ENCODE data around the gene MPRIP.

MPRIP gene

DNA sequence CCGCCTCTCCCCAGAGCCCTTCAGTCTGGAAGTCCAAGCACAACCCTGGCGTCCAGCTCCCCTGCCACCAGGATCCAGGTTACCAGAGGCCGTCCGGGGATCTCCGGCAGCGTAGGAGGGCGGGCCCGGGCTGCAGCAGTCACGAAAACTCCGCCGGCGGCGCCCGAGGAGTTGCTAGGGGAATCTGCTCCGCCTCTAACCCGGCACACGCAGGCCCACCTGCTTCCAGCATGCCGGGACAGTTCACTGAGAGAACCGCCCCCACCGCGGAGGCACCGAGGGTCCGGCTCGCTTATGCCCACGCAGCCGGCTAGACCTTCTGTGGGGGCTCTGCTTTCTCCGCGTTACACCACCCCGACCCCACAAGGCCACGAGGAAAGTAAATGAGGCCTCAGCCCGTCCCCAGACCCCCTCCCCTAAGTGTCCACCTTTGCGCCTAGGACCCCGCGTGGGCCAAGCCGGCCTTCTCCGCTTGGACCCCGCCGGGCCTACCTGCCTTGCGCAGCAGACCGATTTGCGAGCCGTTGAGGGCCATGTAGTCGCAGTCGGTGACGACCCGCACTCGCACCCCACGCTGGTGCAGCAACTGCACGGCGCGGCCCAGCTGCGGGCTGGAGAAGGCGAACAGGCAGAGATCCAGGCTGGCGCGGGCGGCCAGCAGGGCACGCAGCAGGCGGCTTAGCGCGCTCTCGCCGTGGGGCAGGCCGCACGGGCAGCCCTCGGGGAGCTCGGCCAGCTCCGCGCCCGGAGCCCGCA, 163.3 kb downstream of the MPRIP start:
- Histone ChIP-seq H3K4me2 (ENCODE audit: insufficient read depth, low read length) (peak overlapping the region; percentile 91), H4K20me1 (ENCODE audit: insufficient read depth, low read length) (peaks cover 26% of the 10 kb centered on the region; the same call in 1 of the 2 replicates), H3K27me3 (ENCODE audit: insufficient read depth, low read length, poor library complexity) (no peaks in the 10 kb centered on the region), H3K36me3 (ENCODE audit: insufficient read depth, low read length) (peaks cover 9% of the 10 kb centered on the region), H3K4me3 (ENCODE audit: low read depth in 1 of 2, low read length in 2 of 2) (peak overlapping the region; percentile 37 to 62; a peak in 3 of 4 replicates), H3K4me1 (ENCODE audit: insufficient read depth, low read length) (peaks cover 32% of the 10 kb centered on the region), H3K27ac (ENCODE audit: low read length) (peak overlapping the region; percentile 59), H2AFZ (ENCODE audit: low read depth, low read length) (peak overlapping the region; percentile 68), H3K79me2 (ENCODE audit: insufficient read depth, low read length) (peaks cover 8% of the 10 kb centered on the region; the same call in 1 of the 2 replicates), H3K9me3 (ENCODE audit: insufficient read depth, low read length, severe bottlenecking) (no peaks in the 10 kb centered on the region), H3K9ac (ENCODE audit: low read depth, low read length) (peak overlapping the region; percentile 70)
- TF ChIP-seq CTCF (IDR thresholded peaks at IDR 0.05; ENCODE audit: borderline replicate concordance, extremely low read depth, low read length, poor library complexity, severe bottlenecking) (no peak), EZH2 (IDR thresholded peaks at IDR 0.05; ENCODE audit: borderline replicate concordance, low read depth, low read length, severe bottlenecking) (no peak)
- ATAC-seq (ENCODE audit: insufficient read depth, low read depth) (peak; percentile 70), DNase-seq (peak; percentile 62)

DNA sequence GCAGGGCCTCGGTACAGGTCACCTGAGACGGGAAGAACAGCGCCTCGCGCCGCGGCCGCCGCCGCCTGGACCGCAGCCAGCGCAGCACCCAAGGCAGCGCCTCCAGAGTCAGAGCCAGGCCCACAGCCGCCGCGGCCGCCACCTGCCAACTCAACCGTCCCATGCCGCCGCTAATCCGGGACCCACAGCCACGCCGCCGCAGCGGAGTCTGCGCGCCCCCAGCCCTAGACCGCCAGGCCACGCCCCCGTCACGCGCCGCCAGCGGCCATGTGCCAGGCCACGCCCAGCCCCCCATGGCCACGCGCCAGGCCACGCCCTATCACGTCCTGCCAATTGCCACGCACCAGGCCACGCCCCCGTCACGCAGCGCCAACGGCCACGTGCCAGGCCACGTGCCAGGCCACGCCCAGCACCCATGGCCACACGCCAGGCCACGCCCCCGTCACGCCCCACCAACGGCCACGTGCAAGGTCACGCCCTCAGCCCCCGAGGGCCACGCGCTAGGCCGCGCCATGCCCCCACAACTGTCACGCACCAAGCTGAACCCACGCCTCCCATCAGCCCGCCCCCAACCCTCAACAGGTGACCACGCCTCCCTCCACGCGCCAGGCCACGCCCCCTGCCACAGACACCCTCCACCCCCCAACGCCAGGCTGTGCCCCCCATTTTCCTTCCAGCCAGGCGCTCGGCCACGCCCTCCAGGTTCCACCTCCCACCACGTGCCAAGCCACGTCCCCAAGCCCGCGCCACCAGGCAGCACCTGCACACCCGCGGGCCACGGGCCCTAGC, 164.1 kb downstream of the MPRIP start, which contains the start of gene PLD6:
Gene PLD6 (minus strand): TSS at position 210 of the 789 bp plus-strand sequence. CDS start 47 bp downstream, at position 163.
- Histone ChIP-seq H3K27ac (ENCODE audit: low read length) (peak within 1 kb of the TSS; percentile 59), H2AFZ (ENCODE audit: low read depth, low read length) (peak within 1 kb of the TSS; percentile 68), H3K4me1 (ENCODE audit: insufficient read depth, low read length) (peaks cover 32% of the 10 kb centered on the region), H3K4me2 (ENCODE audit: insufficient read depth, low read length) (peak within 1 kb of the TSS; percentile 91), H3K27me3 (ENCODE audit: insufficient read depth, low read length, poor library complexity) (no peaks in the 10 kb centered on the region), H4K20me1 (ENCODE audit: insufficient read depth, low read length) (peaks cover 26% of the 10 kb centered on the region; the same call in 1 of the 2 replicates), H3K4me3 (ENCODE audit: low read depth in 1 of 2, low read length in 2 of 2) (peak within 1 kb of the TSS; percentile 37 to 62; a peak in 3 of 4 replicates), H3K9ac (ENCODE audit: low read depth, low read length) (peak within 1 kb of the TSS; percentile 70), H3K36me3 (ENCODE audit: insufficient read depth, low read length) (peaks cover 8% of the 10 kb centered on the region), H3K9me3 (ENCODE audit: insufficient read depth, low read length, severe bottlenecking) (no peaks in the 10 kb centered on the region), H3K79me2 (ENCODE audit: insufficient read depth, low read length) (peaks cover 8% of the 10 kb centered on the region; the same call in 1 of the 2 replicates)
- ATAC-seq (ENCODE audit: insufficient read depth, low read depth), result peak; percentile 78
- DNase-seq, result peak; percentile 90
- TF ChIP-seq CTCF (IDR thresholded peaks at IDR 0.05; ENCODE audit: borderline replicate concordance, extremely low read depth, low read length, poor library complexity, severe bottlenecking) (no peak), EZH2 (IDR thresholded peaks at IDR 0.05; ENCODE audit: borderline replicate concordance, low read depth, low read length, severe bottlenecking) (no peak)

DNA sequence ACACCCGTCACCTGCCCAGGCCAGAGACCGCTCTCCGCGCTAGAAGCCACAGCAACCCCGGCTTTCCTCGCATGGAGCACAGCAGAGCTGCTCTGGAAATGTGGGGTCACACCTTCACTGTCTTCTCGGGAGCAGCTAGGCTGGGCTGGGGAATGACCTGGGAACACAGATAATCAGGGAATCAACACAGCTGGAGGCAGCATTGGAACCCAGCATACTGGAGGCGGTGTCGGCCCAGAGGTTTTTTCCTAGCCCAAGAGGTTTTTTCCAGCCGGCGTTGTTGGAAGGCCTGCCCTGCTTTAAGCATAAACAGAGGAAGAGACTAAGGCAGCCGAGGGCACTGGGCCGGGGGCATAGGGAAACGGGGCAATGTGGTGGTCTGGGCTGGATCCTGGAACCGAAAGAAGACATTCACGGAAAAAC, 164.7 kb downstream of the MPRIP start:
- Histone ChIP-seq H4K20me1 (ENCODE audit: insufficient read depth, low read length) (peaks cover 26% of the 10 kb centered on the region; the same call in 1 of the 2 replicates), H3K4me1 (ENCODE audit: insufficient read depth, low read length) (peaks cover 32% of the 10 kb centered on the region), H3K4me2 (ENCODE audit: insufficient read depth, low read length) (peak overlapping the region; percentile 91), H3K79me2 (ENCODE audit: insufficient read depth, low read length) (peaks cover 8% of the 10 kb centered on the region; the same call in 1 of the 2 replicates), H3K36me3 (ENCODE audit: insufficient read depth, low read length) (peaks cover 10% of the 10 kb centered on the region), H3K9me3 (ENCODE audit: insufficient read depth, low read length, severe bottlenecking) (no peaks in the 10 kb centered on the region), H3K27me3 (ENCODE audit: insufficient read depth, low read length, poor library complexity) (no peaks in the 10 kb centered on the region), H3K27ac (ENCODE audit: low read length) (no peak overlapping the region; the same call in 1 of the 2 replicates), H2AFZ (ENCODE audit: low read depth, low read length) (peak overlapping the region; percentile 51; the same call in 1 of the 2 replicates), H3K9ac (ENCODE audit: low read depth, low read length) (no peak overlapping the region), H3K4me3 (ENCODE audit: low read depth in 1 of 2, low read length in 2 of 2) (no peak overlapping the region)
- DNase-seq (no peak), ATAC-seq (ENCODE audit: insufficient read depth, low read depth) (no peak)
- TF ChIP-seq CTCF (IDR thresholded peaks at IDR 0.05; ENCODE audit: borderline replicate concordance, extremely low read depth, low read length, poor library complexity, severe bottlenecking) (no peak), EZH2 (IDR thresholded peaks at IDR 0.05; ENCODE audit: borderline replicate concordance, low read depth, low read length, severe bottlenecking) (no peak)

Measured in DND-41 (cell line).